Sigmoid colon (tissue), 7 donors: ENCODE measurements around the gene FLCN. TPM values are rescaled to one million over a fixed set of nuclear protein-coding genes. Genes with fewer than 3 reads are reported as not detected.
A peak's percentile ranks its signal among the peaks of the same experiment; 100 is the strongest.
"Not testable (repeated sequence)": the region's sequence is repeated elsewhere in the genome, so short reads cannot be mapped to it uniquely, and the experiment has no call there.

ENCODE experiments used
- DNase-seq: peaks from one replicate; pipeline ENCODE4 v3.0.0-alpha.2; 2019
- H3K27ac ChIP-seq, 4 donors: fragments of 200-600 bp; sonication (generic); one replicate each; pipeline ENCODE4 v1.5.1; 2016 to 2019; ENCODE audit warnings: mild to moderate bottlenecking in 1 of 4
- H3K27me3 ChIP-seq, 3 donors: fragments of 200-600 bp; sonication (generic); one replicate each; pipeline ENCODE4 v1.5.1; 2019; ENCODE audit warnings: mild to moderate bottlenecking in 1 of 3
- H3K36me3 ChIP-seq, 4 donors: fragments of 200-600 bp; sonication (generic); one replicate each; pipeline ENCODE4 v1.5.1; 2016 to 2019
- H3K4me1 ChIP-seq, 4 donors: fragments of 200-600 bp; sonication (generic); one replicate each; pipeline ENCODE4 v1.5.1; 2017 to 2019
- H3K4me3 ChIP-seq, 4 donors: fragments of 200-600 bp; sonication (generic); one replicate each; pipeline ENCODE4 v1.5.1; 2017 to 2019; ENCODE audit warnings: mild to moderate bottlenecking in 2 of 4, moderate library complexity in 1 of 4
- H3K9me3 ChIP-seq, 4 donors: fragments of 200-600 bp in 3 of 4; sonication (generic) in 3 of 4; one replicate each; pipeline versions ENCODE4 v1.5.1 to v1.6.1; 2013 to 2019
- CTCF ChIP-seq, 4 experiments: fragments of 450-650 bp in 3 of 4; fragments of 200-600 bp in 1 of 4; IDR thresholded peaks; one replicate each; pipeline ENCODE4 v1.5.1; 2016 to 2019; ENCODE audit warnings: antibody characterized with exemption in 4 of 4, mild to moderate bottlenecking in 3 of 4, moderate library complexity in 2 of 4
- EP300 ChIP-seq, 4 donors: sonication (generic); formaldehyde crosslinking; IDR thresholded peaks; one replicate each; pipeline ENCODE4 v1.6.1; 2017; ENCODE audit warnings: antibody characterized with exemption in 4 of 4
- POLR2A ChIP-seq, 2 donors: fragments of 450-650 bp; IDR thresholded peaks; one replicate each; pipeline ENCODE4 v1.6.1; 2016; ENCODE audit warnings: antibody characterized with exemption in 2 of 2, mild to moderate bottlenecking in 2 of 2, moderate library complexity in 2 of 2
- POLR2AphosphoS5 ChIP-seq, 4 donors: sonication (generic); formaldehyde crosslinking; IDR thresholded peaks; one replicate each; pipeline ENCODE4 v1.6.1; 2017; ENCODE audit warnings: antibody characterized with exemption in 4 of 4
- WGBS, 2 donors: extraction: QIAGEN DNeasy Blood & Tissue Kit; methylation state at CpG; one replicate each; pipeline ENCODE4 v1.1.7; 2013; 5-methylcytosine and 5-hydroxymethylcytosine counted together
- intact Hi-C: fragments of 100-400 bp; cut with DNase I; formaldehyde crosslinking; loops from one replicate; pipeline ENCODE4 v1.15.1; 2023
- polyA plus RNA-seq, 3 donors: library from polyadenylated mRNA; stranded (reverse); fragments of 200-250 nt; gene quantifications; one replicate each; pipeline ENCODE4 v1.2.3, GENCODE V29; 2013
- total RNA-seq, 4 donors: library from RNA; depleted of rRNA; stranded (reverse); fragments of >200 nt; gene quantifications; one replicate each; pipeline ENCODE4 v1.1.0, GENCODE V29; 2016
- donor health status: healthy with polysubstance abuse.
- donor health status: Bipolar disorder and iron deficiency.
- donor health status: healthy.

FLCN gene
- total and polyA plus RNA-seq, 7 donors = 10.8 to 122 (median 41.5) TPM

- intact Hi-C loops = no loop called here
- WGBS, 2 donors = 96% methylated on average over 1 of the region's 1 CpG
- peaks cover 0 to 8% (median 2%) of the 10 kb centered on the region in 4 donors for H3K36me3 ChIP-seq
- no peak overlapping the region for H3K27ac ChIP-seq
- no peak for TF ChIP-seq POLR2AphosphoS5 (IDR thresholded peaks at IDR 0.05)
- TF ChIP-seq CTCF (IDR thresholded peaks at IDR 0.05) = no peak
- no peak for TF ChIP-seq POLR2A (IDR thresholded peaks at IDR 0.05)
- TF ChIP-seq EP300 (IDR thresholded peaks at IDR 0.05) = no peak
- no peak overlapping the region for H3K4me3 ChIP-seq
- DNase-seq = no peak
- no peaks in the 10 kb centered on the region for H3K9me3 ChIP-seq
- no peaks in the 10 kb centered on the region for H3K27me3 ChIP-seq
- peaks cover 0 to 53% (median 48%) of the 10 kb centered on the region in 4 donors for H3K4me1 ChIP-seq
Observed at GRCh38 chr17:17198281-17198680, 38.7 kb downstream of the FLCN start.

GRCh38 chr17:17196776-17197175 lies 40.2 kb downstream of the FLCN start:
- no peaks in the 10 kb centered on the region for H3K36me3 ChIP-seq
- TF ChIP-seq POLR2A (IDR thresholded peaks at IDR 0.05) = no peak
- TF ChIP-seq POLR2AphosphoS5 (IDR thresholded peaks at IDR 0.05) = no peak
- TF ChIP-seq EP300 (IDR thresholded peaks at IDR 0.05) = no peak
- DNase-seq = no peak
- H3K9me3 ChIP-seq = no peaks in the 10 kb centered on the region
- H3K27me3 ChIP-seq = no peaks in the 10 kb centered on the region
- H3K4me3 ChIP-seq = no peak overlapping the region
- H3K4me1 ChIP-seq = peaks cover 0 to 53% (median 47%) of the 10 kb centered on the region in 4 donors
- intact Hi-C loops = no loop called here
- H3K27ac ChIP-seq = no peak overlapping the region

- H3K36me3 ChIP-seq, H3K27ac ChIP-seq, H3K9me3 ChIP-seq, H3K27me3 ChIP-seq, H3K4me3 ChIP-seq, intact Hi-C loops, DNase-seq: not testable (repeated sequence)
- H3K4me1 ChIP-seq = peaks cover 0 to 53% (median 47%) of the 10 kb centered on the region in 4 donors
- 93 to 95% methylated on average over 5 of the region's 5 CpGs for WGBS, 2 donors
Observed at GRCh38 chr17:17195466-17195865, 41.5 kb downstream of the FLCN start.

- Histone ChIP-seq H3K36me3 (peaks cover 0 to 11% (median 0%) of the 10 kb centered on the region in 4 donors), H3K27ac (peak overlapping the region; percentile 76 to 89 (median 83)), H3K9me3 (no peaks in the 10 kb centered on the region), H3K4me1 (peaks cover 0 to 46% (median 44%) of the 10 kb centered on the region in 4 donors), H3K4me3 (peak overlapping the region in 2 of 4 donors; percentile 2 to 10), H3K27me3 (no peaks in the 10 kb centered on the region)
- TF ChIP-seq POLR2A (IDR thresholded peaks at IDR 0.05) (no peak), CTCF (IDR thresholded peaks at IDR 0.05) (no peak), EP300 (IDR thresholded peaks at IDR 0.05) (no peak), POLR2AphosphoS5 (IDR thresholded peaks at IDR 0.05) (peak in 3 of 4 donors; percentile 30 to 44 (median 41))
- intact Hi-C loops = no loop called here
- no peak for DNase-seq
- 54 to 75% methylated on average over 10 of the region's 10 CpGs for WGBS, 2 donors
Observed at GRCh38 chr17:17191961-17192381, 45.0 kb downstream of the FLCN start.

- Histone ChIP-seq H3K27me3 (no peaks in the 10 kb centered on the region), H3K4me3 (peak overlapping the region in 2 of 4 donors; percentile 2 to 10), H3K36me3 (peaks cover 0 to 13% (median 0%) of the 10 kb centered on the region in 4 donors), H3K9me3 (no peaks in the 10 kb centered on the region), H3K4me1 (peaks cover 0 to 50% (median 48%) of the 10 kb centered on the region in 4 donors), H3K27ac (peak overlapping the region; percentile 76 to 89 (median 83))
- TF ChIP-seq POLR2A (IDR thresholded peaks at IDR 0.05) (no peak), POLR2AphosphoS5 (IDR thresholded peaks at IDR 0.05) (peak; percentile 50 to 78 (median 58)), EP300 (IDR thresholded peaks at IDR 0.05) (peak in 2 of 4 donors; percentile 19 to 75), CTCF (IDR thresholded peaks at IDR 0.05) (no peak)
- intact Hi-C loops = no loop called here
- WGBS, 2 donors = 65 to 79% methylated on average over 11 of the region's 11 CpGs
- DNase-seq = peak; percentile 81
Observed at GRCh38 chr17:17191346-17191792, 45.6 kb downstream of the FLCN start.

GRCh38 chr17:17190188-17190587 lies 46.8 kb downstream of the FLCN start:
- intact Hi-C loops = no loop called here
- H3K36me3 ChIP-seq = peaks cover 0 to 18% (median 0%) of the 10 kb centered on the region in 4 donors
- WGBS, 2 donors = 88% methylated on average over 7 of the region's 7 CpGs
- no peaks in the 10 kb centered on the region for H3K27me3 ChIP-seq
- H3K4me3 ChIP-seq = no peak overlapping the region
- peaks cover 0 to 50% (median 49%) of the 10 kb centered on the region in 4 donors for H3K4me1 ChIP-seq
- TF ChIP-seq EP300 (IDR thresholded peaks at IDR 0.05) (no peak), POLR2A (IDR thresholded peaks at IDR 0.05) (no peak), CTCF (IDR thresholded peaks at IDR 0.05) (no peak), POLR2AphosphoS5 (IDR thresholded peaks at IDR 0.05) (no peak)
- H3K27ac ChIP-seq = peak overlapping the region; percentile 76 to 89 (median 83)
- DNase-seq = no peak
- no peaks in the 10 kb centered on the region for H3K9me3 ChIP-seq
